Endothelial cell of umbilical vein (primary cell): Measurements from ENCODE around the gene CELSR2. TPM values are rescaled to one million over a fixed set of nuclear protein-coding genes. Genes with fewer than 3 reads are reported as not detected.

ENCODE experiments used
- BruUV-seq: library from RNA; stranded (reverse); fragments of 400-500 nt; replicated peaks from 2 replicates; lab custom pipeline; 2021; lab: Mats Ljungman, UMichigan
- CTCF ChIA-PET: fragments of 300-600, 350-600 bp; sonication (Branson Sonifier 250); formaldehyde crosslinking; loops from one replicate; lab custom pipeline; 2021; ENCODE audit warnings: antibody characterized with exemption, inconsistent platforms; lab: Charles Lee
- POLR2A ChIA-PET: fragments of 300-600, 350-600 bp; sonication (Branson Sonifier 250); formaldehyde crosslinking; loops from one replicate; lab custom pipeline; 2021; ENCODE audit warnings: antibody characterized with exemption, inconsistent platforms; lab: Charles Lee
- DNase-seq: peaks from one replicate; pipeline ENCODE4 v3.0.0-alpha.2; 2011; ENCODE audit warnings: low read depth, low spot score
- FAIRE-seq: peaks from 2 replicates; lab custom pipeline; 2011; peaks lifted over from hg19 to GRCh38; lab: Jason Lieb, UNC
- H2AFZ ChIP-seq: 2 replicates; pipeline ENCODE4 v1.6.0; 2012; ENCODE audit warnings: low read depth, low read length, control low read depth, inconsistent platforms
- H3K27ac ChIP-seq: 2 replicates; pipeline ENCODE4 v1.5.1; 2011; ENCODE audit warnings: low read depth, mild to moderate bottlenecking, control low read depth, low read length, moderate library complexity; ENCODE audit not compliant: insufficient read depth
- H3K27me3 ChIP-seq, 2 experiments: 2 replicates each; pipeline versions ENCODE4 v1.6.0 to v1.6.1; 2011; ENCODE audit warnings: low read length in 2 of 2, mixed read lengths in 1 of 2; ENCODE audit not compliant: control insufficient read depth in 2 of 2, insufficient read depth in 2 of 2
- H3K36me3 ChIP-seq, 2 experiments: 2 replicates in 1 of 2; 3 replicates in 1 of 2; pipeline ENCODE4 v1.5.1; 2011; ENCODE audit warnings: low read length in 2 of 2, mild to moderate bottlenecking in 1 of 2, moderate library complexity in 1 of 2; ENCODE audit not compliant: control insufficient read depth in 2 of 2, insufficient read depth in 2 of 2; ENCODE audit errors: extremely low read depth in 1 of 2
- H3K4me1 ChIP-seq: 3 replicates; pipeline ENCODE4 v1.5.1; 2011; ENCODE audit warnings: mild to moderate bottlenecking, low read length; ENCODE audit not compliant: control insufficient read depth, insufficient read depth; ENCODE audit errors: extremely low read depth
- H3K4me2 ChIP-seq: 2 replicates; pipeline ENCODE4 v1.6.1; 2011; ENCODE audit warnings: low read length, control low read depth, mixed read lengths; ENCODE audit not compliant: insufficient read depth
- H3K4me3 ChIP-seq, 3 experiments: fragments of 200-600 bp in 1 of 3; sonication (generic), shearing (Covaris generic) in 1 of 3; replicated peaks in 1 of 3; 2 replicates each; pipeline ENCODE4 v1.5.1; 2011 to 2016; ENCODE audit warnings: control low read depth in 3 of 3, low read length in 3 of 3, mild to moderate bottlenecking in 2 of 3, inconsistent platforms in 1 of 3, low read depth in 1 of 3, moderate library complexity in 1 of 3; ENCODE audit not compliant: insufficient read depth in 1 of 3
- H3K79me2 ChIP-seq: 2 replicates; pipeline ENCODE4 v1.6.0; 2012; ENCODE audit warnings: low read length, inconsistent platforms; ENCODE audit not compliant: control insufficient read depth, insufficient read depth
- H3K9ac ChIP-seq: replicated peaks from 2 replicates; pipeline ENCODE3; 2011; ENCODE audit warnings: low read length, control low read depth; ENCODE audit not compliant: insufficient read depth; ENCODE audit errors: extremely low read depth
- H3K9me1 ChIP-seq: replicated peaks from 3 replicates; pipeline ENCODE4 v1.6.0; 2011; ENCODE audit warnings: mild to moderate bottlenecking, low read length; ENCODE audit not compliant: control insufficient read depth, insufficient read depth; ENCODE audit errors: extremely low read depth
- H3K9me3 ChIP-seq: replicated peaks from 2 replicates; pipeline ENCODE4 v1.5.1; 2012; ENCODE audit warnings: low read length, inconsistent platforms; ENCODE audit not compliant: control insufficient read depth, insufficient read depth
- H4K20me1 ChIP-seq: replicated peaks from 2 replicates; pipeline ENCODE3; 2011; ENCODE audit warnings: mild to moderate bottlenecking, low read length; ENCODE audit not compliant: control insufficient read depth, insufficient read depth; ENCODE audit errors: extremely low read depth
- EZH2 ChIP-seq: IDR thresholded peaks from 2 replicates; pipeline ENCODE4 v1.6.1; 2012; ENCODE audit warnings: borderline replicate concordance, low read depth, mild to moderate bottlenecking, moderate library complexity, low read length, inconsistent platforms; ENCODE audit not compliant: severe bottlenecking
- JUN ChIP-seq: IDR thresholded peaks from 2 replicates; pipeline ENCODE4 v1.6.1; 2011; ENCODE audit warnings: borderline replicate concordance, low read depth; ENCODE audit not compliant: insufficient read length, insufficient read depth
- MAX ChIP-seq: IDR thresholded peaks from 2 replicates; pipeline ENCODE4 v1.6.1; 2011; ENCODE audit not compliant: insufficient read depth, insufficient read length
- dilution Hi-C: fragments of 300-500 bp; cut with MboI; formaldehyde crosslinking; loops from one replicate; pipeline ENCODE4 v1.15.0; 2019; ENCODE audit warnings: low sequenced_read_pairs; ENCODE audit not compliant: extremely low pct_ligation_motif_present
- intact Hi-C: fragments of 100-400 bp; cut with micrococcal nuclease; formaldehyde crosslinking; loops from one replicate; pipeline ENCODE4 v1.10.0; 2022
- polyA plus RNA-seq, 4 experiments: library from polyadenylated mRNA; depleted of rRNA in 3 of 4; stranded (reverse) in 3 of 4; unstranded in 1 of 4; fragments of >200 nt; gene quantifications; 2 replicates each; pipeline versions ENCODE4 v1.2.1 to v1.2.3, GENCODE V29; 2011 to 2012; ENCODE audit warnings: missing spikeins in 1 of 4
- total RNA-seq: library from RNA; stranded (reverse); gene quantifications from 2 replicates; pipeline ENCODE4 v1.2.3, GENCODE V29; 2021

CELSR2 gene
- total and polyA plus RNA-seq, 2 donors (not counting 3 experiments of a cell fraction or from before 2014, with no cell fraction given), result 0.90 to 1.4 TPM

GRCh38 chr1:109298666-109299557 lies 49.6 kb downstream of the CELSR2 start:
- Histone ChIP-seq H3K4me2 (no peak overlapping the region), H3K27me3 (peaks cover 9% of the 10 kb centered on the region in 2 experiments), H3K27ac (no peak overlapping the region), H3K9me3 (no peaks in the 10 kb centered on the region), H4K20me1 (no peaks in the 10 kb centered on the region), H3K4me1 (no peaks in the 10 kb centered on the region), H2AFZ (no peak overlapping the region), H3K4me3 (no peak overlapping the region), H3K9ac (no peak overlapping the region), H3K36me3 (no peaks in the 10 kb centered on the region), H3K9me1 (no peaks in the 10 kb centered on the region), H3K79me2 (no peaks in the 10 kb centered on the region)
- ChIA-PET POLR2A (no interaction called here), CTCF (no interaction called here)
- no TSS peak for BruUV-seq
- TF ChIP-seq EZH2, result no peak
- DNase-seq, result no peak
- dilution Hi-C loops (no loop called here), intact Hi-C loops (no loop called here)
- FAIRE-seq, result no peak

GRCh38 chr1:109299558-109300343 lies 50.4 kb downstream of the CELSR2 start:
- Histone ChIP-seq H3K4me3 (no peak overlapping the region), H3K27me3 (peaks cover 9% of the 10 kb centered on the region in 2 experiments), H3K4me2 (no peak overlapping the region), H3K79me2 (no peaks in the 10 kb centered on the region), H2AFZ (no peak overlapping the region), H3K9me1 (no peaks in the 10 kb centered on the region), H3K9me3 (no peaks in the 10 kb centered on the region), H4K20me1 (no peaks in the 10 kb centered on the region), H3K27ac (no peak overlapping the region), H3K36me3 (no peaks in the 10 kb centered on the region), H3K4me1 (no peaks in the 10 kb centered on the region), H3K9ac (no peak overlapping the region)
- TF ChIP-seq JUN (no peak), MAX (no peak)
- BruUV-seq, result no TSS peak
- dilution Hi-C loops (no loop called here), intact Hi-C loops (no loop called here)
- no peak for DNase-seq
- ChIA-PET POLR2A (no interaction called here), CTCF (interaction anchor here (0.9 kb wide), 1 partner anchor 17 kb away, joined by 4 read pairs; the partner anchor contains the start of gene PSRC1)
- FAIRE-seq, result no peak
